ENCODE data around the gene C3orf70. TPM values are rescaled to one million over a fixed set of nuclear protein-coding genes. Genes with fewer than 3 reads are reported as not detected.

C3orf70 gene
- 20.0 TPM for total RNA-seq

GRCh38 chr3:185152410-185153170, at the start of gene C3orf70:
C3orf70 (minus strand) TSS chr3:185153060; CDS start chr3:185152823, 237 bp downstream.
- DNase-seq (ENCODE audit: low spot score), result peak; percentile 35

GRCh38 chr3:185200639-185201038, 47.8 kb upstream of the C3orf70 start:
- no peak for DNase-seq (ENCODE audit: low spot score)

GRCh38 chr3:185199671-185200070, 46.8 kb upstream of the C3orf70 start:
- no peak for DNase-seq (ENCODE audit: low spot score)

GRCh38 chr3:185199206-185199605, 46.3 kb upstream of the C3orf70 start:
- DNase-seq (ENCODE audit: low spot score), result no peak

GRCh38 chr3:185197068-185197467, 44.2 kb upstream of the C3orf70 start:
- DNase-seq (ENCODE audit: low spot score), result no peak

- DNase-seq (ENCODE audit: low spot score), result no peak
Measured at GRCh38 chr3:185195652-185196051, 42.8 kb upstream of the C3orf70 start.

GRCh38 chr3:185188816-185189215, 36.0 kb upstream of the C3orf70 start:
- DNase-seq (ENCODE audit: low spot score), result no peak

- no peak for DNase-seq (ENCODE audit: low spot score)
Measured at GRCh38 chr3:185187391-185187790, 34.5 kb upstream of the C3orf70 start.

- DNase-seq (ENCODE audit: low spot score), result peak; percentile 35
Measured at GRCh38 chr3:185176750-185177359, 24.0 kb upstream of the C3orf70 start.

GRCh38 chr3:185175370-185175987, 22.6 kb upstream of the C3orf70 start:
- DNase-seq (ENCODE audit: low spot score), result peak; percentile 42

GRCh38 chr3:185172086-185173049, 19.5 kb upstream of the C3orf70 start:
- DNase-seq (ENCODE audit: low spot score), result no peak

- DNase-seq (ENCODE audit: low spot score), result no peak
Measured at GRCh38 chr3:185164428-185165217, 11.8 kb upstream of the C3orf70 start.

- no peak for DNase-seq (ENCODE audit: low spot score)
Measured at GRCh38 chr3:185162634-185163033, 9.8 kb upstream of the C3orf70 start.

GRCh38 chr3:185161761-185162160, 8.9 kb upstream of the C3orf70 start:
- no peak for DNase-seq (ENCODE audit: low spot score)

- DNase-seq (ENCODE audit: low spot score), result no peak
Measured at GRCh38 chr3:185157347-185157746, 4.5 kb upstream of the C3orf70 start.

GRCh38 chr3:185155678-185156077, 2.8 kb upstream of the C3orf70 start:
- no peak for DNase-seq (ENCODE audit: low spot score)

GRCh38 chr3:185153861-185154629, 1.2 kb upstream of the C3orf70 start:
- no peak for DNase-seq (ENCODE audit: low spot score)

GRCh38 chr3:185153171-185153771, 411 bp upstream of the C3orf70 start:
- DNase-seq (ENCODE audit: low spot score), result no peak

GRCh38 chr3:185151964-185152409, 873 bp downstream of the C3orf70 start:
- no peak for DNase-seq (ENCODE audit: low spot score)

Data from mucosa of gallbladder (tissue), 1 donor.